H1 (cell line): ENCODE measurements around the gene SEMA3D. TPM values are rescaled to one million over a fixed set of nuclear protein-coding genes. Genes with fewer than 3 reads are reported as not detected.

Experiments used
- CTCF ChIA-PET: fragments of 300-600 bp; sonication (Branson Sonifier 250); formaldehyde crosslinking; loops from one replicate; lab custom pipeline; 2021; ENCODE audit not compliant: partially characterized antibody; lab: Charles Lee
- POLR2A ChIA-PET: fragments of 300-600 bp; sonication (Branson Sonifier 250); formaldehyde crosslinking; loops from one replicate; lab custom pipeline; 2021; ENCODE audit warnings: inconsistent platforms; ENCODE audit not compliant: partially characterized antibody; lab: Charles Lee
- DNase-seq, 2 experiments: peaks; one replicate each; pipeline versions ENCODE4 v3.0.0 to v3.0.0-alpha.2; 2010 to 2022; ENCODE audit warnings: low spot score in 2 of 2, low read depth in 1 of 2, mixed read lengths in 1 of 2
- FAIRE-seq: peaks from 2 replicates; lab custom pipeline; 2011; peaks lifted over from hg19 to GRCh38; lab: Jason Lieb, UNC
- H2AFZ ChIP-seq: 2 replicates; pipeline ENCODE4 v1.8.1; 2012; ENCODE audit warnings: low read length, inconsistent platforms
- H2AK5ac ChIP-seq: 2 replicates; pipeline ENCODE4 v1.6.1; 2013; ENCODE audit warnings: low read depth, low read length
- H2BK120ac ChIP-seq: replicated peaks from 2 replicates; pipeline ENCODE3; 2013; ENCODE audit warnings: low read depth, low read length, inconsistent platforms
- H2BK12ac ChIP-seq: 2 replicates; pipeline ENCODE4 v1.6.1; 2013; ENCODE audit warnings: low read depth, low read length
- H2BK15ac ChIP-seq: 2 replicates; pipeline ENCODE4 v1.6.1; 2013; ENCODE audit warnings: low read length
- H2BK20ac ChIP-seq: 2 replicates; pipeline ENCODE4 v1.6.1; 2013; ENCODE audit warnings: low read length
- H2BK5ac ChIP-seq: 2 replicates; pipeline ENCODE4 v1.6.1; 2013; ENCODE audit warnings: low read depth, low read length
- H3K14ac ChIP-seq: 2 replicates; pipeline ENCODE4 v1.6.1; 2013; ENCODE audit warnings: inconsistent platforms; ENCODE audit not compliant: insufficient read length
- H3K18ac ChIP-seq: 2 replicates; pipeline ENCODE4 v1.6.1; 2013; ENCODE audit warnings: low read length; ENCODE audit errors: extremely low read depth
- H3K23ac ChIP-seq: 2 replicates; pipeline ENCODE4 v1.6.1; 2013; ENCODE audit warnings: inconsistent platforms; ENCODE audit not compliant: insufficient read length
- H3K23me2 ChIP-seq: 2 replicates; pipeline ENCODE4 v1.6.1; 2013; ENCODE audit warnings: low read depth, low read length
- H3K27ac ChIP-seq: 2 replicates; pipeline ENCODE4 v1.6.1; 2011; ENCODE audit warnings: low read depth, low read length, inconsistent platforms
- H3K27me3 ChIP-seq, 4 experiments: replicated peaks in 1 of 4; 1 replicate in 1 of 4; 2 replicates in 3 of 4; pipeline versions ENCODE4 v1.6.1 to v1.8.1; 2011 to 2013; ENCODE audit warnings: low read length in 3 of 4, mild to moderate bottlenecking in 3 of 4, inconsistent platforms in 2 of 4, mixed read lengths in 2 of 4, moderate library complexity in 1 of 4; ENCODE audit not compliant: control insufficient read depth in 3 of 4, insufficient read depth in 3 of 4; ENCODE audit errors: extremely low read depth in 1 of 4
- H3K36me3 ChIP-seq, 4 experiments: 2 replicates each; pipeline versions ENCODE4 v1.6.1 to v1.8.1; 2011 to 2013; ENCODE audit warnings: mild to moderate bottlenecking in 4 of 4, low read length in 3 of 4, moderate library complexity in 2 of 4, control low read depth in 1 of 4, inconsistent platforms in 1 of 4; ENCODE audit not compliant: insufficient read depth in 4 of 4, control insufficient read depth in 2 of 4
- H3K4ac ChIP-seq: replicated peaks from 2 replicates; pipeline ENCODE3; 2013; ENCODE audit warnings: low read length, low read depth, mixed read lengths, inconsistent platforms; ENCODE audit not compliant: insufficient read length
- H3K4me1 ChIP-seq, 4 experiments: replicated peaks in 1 of 4; 1 replicate in 1 of 4; 2 replicates in 3 of 4; pipeline versions ENCODE4 v1.6.1 to v1.8.1; 2011 to 2013; ENCODE audit warnings: low read length in 3 of 4, inconsistent platforms in 2 of 4, mixed read lengths in 1 of 4; ENCODE audit not compliant: insufficient read depth in 4 of 4, control insufficient read depth in 3 of 4
- H3K4me2 ChIP-seq, 2 experiments: 2 replicates each; pipeline versions ENCODE4 v1.6.1 to v1.8.1; 2011 to 2013; ENCODE audit warnings: low read depth in 2 of 2, low read length in 2 of 2, control low read depth in 1 of 2, inconsistent platforms in 1 of 2, mild to moderate bottlenecking in 1 of 2; ENCODE audit not compliant: insufficient read depth in 1 of 2
- H3K4me3 ChIP-seq, 4 experiments: fragments of 200-600, 300-600 bp in 1 of 4; sonication (generic), shearing (Covaris generic), sonication (Bioruptor Twin) in 1 of 4; 2 replicates each; pipeline versions ENCODE4 v1.5.1 to v1.8.1; 2011 to 2016; ENCODE audit warnings: low read length in 4 of 4, low read depth in 3 of 4, control low read depth in 2 of 4, inconsistent platforms in 2 of 4, mild to moderate bottlenecking in 2 of 4, mixed read lengths in 1 of 4, moderate library complexity in 1 of 4; ENCODE audit not compliant: insufficient read depth in 2 of 4; ENCODE audit errors: extremely low read depth in 1 of 4
- H3K56ac ChIP-seq: replicated peaks from 2 replicates; pipeline ENCODE3; 2013; ENCODE audit warnings: low read depth, mild to moderate bottlenecking, mixed read lengths, low read length, inconsistent platforms; ENCODE audit not compliant: insufficient read length
- H3K79me1 ChIP-seq: 2 replicates; pipeline ENCODE4 v1.6.1; 2013; ENCODE audit warnings: low read depth, low read length, control low read depth
- H3K79me2 ChIP-seq, 2 experiments: 2 replicates each; pipeline versions ENCODE4 v1.6.1 to v1.8.1; 2012 to 2013; ENCODE audit warnings: low read length in 2 of 2, mild to moderate bottlenecking in 2 of 2, inconsistent platforms in 1 of 2; ENCODE audit not compliant: insufficient read depth in 2 of 2, control insufficient read depth in 1 of 2
- H3K9ac ChIP-seq, 4 experiments: replicated peaks in 1 of 4; 1 replicate in 1 of 4; 2 replicates in 3 of 4; pipeline versions ENCODE4 v1.6.1 to v1.8.1; 2011 to 2013; ENCODE audit warnings: low read depth in 3 of 4, low read length in 3 of 4, control low read depth in 2 of 4, mild to moderate bottlenecking in 2 of 4, moderate library complexity in 2 of 4, inconsistent platforms in 1 of 4; ENCODE audit errors: extremely low read depth in 1 of 4
- H3K9me3 ChIP-seq, 2 experiments: 2 replicates each; pipeline versions ENCODE4 v1.6.1 to v1.8.1; 2012 to 2013; ENCODE audit warnings: mild to moderate bottlenecking in 2 of 2, moderate library complexity in 2 of 2, control low read depth in 1 of 2, inconsistent platforms in 1 of 2, low read depth in 1 of 2, low read length in 1 of 2, mixed read lengths in 1 of 2; ENCODE audit not compliant: insufficient read depth in 2 of 2
- H4K20me1 ChIP-seq, 2 experiments: replicated peaks in 1 of 2; 2 replicates each; pipeline versions ENCODE3 to v1.8.1; 2011 to 2013; ENCODE audit warnings: inconsistent platforms in 2 of 2, low read length in 2 of 2, mild to moderate bottlenecking in 1 of 2; ENCODE audit not compliant: insufficient read depth in 2 of 2, control insufficient read depth in 1 of 2
- H4K5ac ChIP-seq: 2 replicates; pipeline ENCODE4 v1.6.1; 2013; ENCODE audit warnings: low read length, low read depth, mixed read lengths, inconsistent platforms; ENCODE audit not compliant: insufficient read length
- H4K8ac ChIP-seq: 2 replicates; pipeline ENCODE4 v1.8.0; 2013; ENCODE audit warnings: mild to moderate bottlenecking, moderate library complexity, low read length, inconsistent platforms; ENCODE audit not compliant: insufficient read depth; ENCODE audit errors: extremely low read depth
- H4K91ac ChIP-seq: replicated peaks from 2 replicates; pipeline ENCODE3; 2013; ENCODE audit warnings: low read length, mixed read lengths, inconsistent platforms; ENCODE audit not compliant: insufficient read length
- CBX5 ChIP-seq: fragments of 300-800, 300-1000 bp; sonication (generic); IDR thresholded peaks from 2 replicates; pipeline ENCODE4 v1.7.1; 2016; ENCODE audit warnings: antibody characterized with exemption, low read length, low read depth
- CHD2 ChIP-seq: IDR thresholded peaks from 2 replicates; pipeline ENCODE4 v1.6.1; 2012; ENCODE audit warnings: low read length, improper control_type of control experiment
- CTBP2 ChIP-seq: IDR thresholded peaks from 2 replicates; pipeline ENCODE4 v1.7.0; 2011; ENCODE audit warnings: borderline replicate concordance, mild to moderate bottlenecking, moderate library complexity, mixed read lengths, low read length; ENCODE audit not compliant: insufficient read depth, insufficient read length
- EZH2 ChIP-seq: fragments of 200-600 bp; sonication (generic); IDR thresholded peaks from 2 replicates; pipeline ENCODE4 v1.7.1; 2012; ENCODE audit warnings: low read depth, mild to moderate bottlenecking, moderate library complexity, low read length, inconsistent platforms; ENCODE audit not compliant: severe bottlenecking
- WGBS, 2 experiments: shearing (Covaris generic) in 1 of 2; methylation state at CpG; one replicate each; pipeline versions ENCODE4 v1.1.6 to v1.1.7; 2013 to 2015; ENCODE audit warnings: low lambda C conversion rate in 2 of 2, mixed read lengths in 2 of 2, inconsistent platforms in 1 of 2, low coverage in 1 of 2, missing lambda C conversion rate in 1 of 2; ENCODE audit not compliant: insufficient replicate concordance in 2 of 2, insufficient coverage in 1 of 2, insufficient read length in 1 of 2; ENCODE audit errors: extremely low coverage in 1 of 2, missing lambda C conversion rate in 1 of 2; 5-methylcytosine and 5-hydroxymethylcytosine counted together
- polyA plus RNA-seq, 7 experiments: library from polyadenylated mRNA; depleted of rRNA in 3 of 7; stranded (reverse) in 5 of 7; unstranded in 2 of 7; fragments of >200 nt in 5 of 7; fragments of 200-250 nt in 2 of 7; gene quantifications; 1 replicate in 5 of 7; 2 replicates in 1 of 7; 4 replicates in 1 of 7; pipeline versions ENCODE4 v1.2.1 to v1.2.3, GENCODE V29; 2011 to 2013; ENCODE audit warnings: missing spikeins in 2 of 7, mixed read lengths in 2 of 7
- total RNA-seq: library from RNA; stranded (reverse); fragmentation: NEBNext Ultra II Directional; extraction: Animal tissue kit (Norgen Biotek cat#: 25700); gene quantifications from 2 replicates; pipeline ENCODE4 v1.2.1, GENCODE V29; 2021

Gene SEMA3D
- total and polyA plus RNA-seq, 2 of the 8 experiments (the other 6 are each of a cell fraction or from before 2014, with no cell fraction given) = 1.6 to 3.5 TPM

GRCh38 chr7:85213500-85213899, 26.6 kb upstream of the SEMA3D start:
- POLR2A ChIA-PET = no interaction called here
- no peaks in the 10 kb centered on the region for H3K9me3 ChIP-seq
- H3K23ac ChIP-seq = no peak overlapping the region
- no peak for FAIRE-seq
- no peak overlapping the region for H2BK120ac ChIP-seq
- no peaks in the 10 kb centered on the region for H3K23me2 ChIP-seq
- H2AFZ ChIP-seq = no peak overlapping the region
- no peak overlapping the region for H2BK20ac ChIP-seq
- H2BK12ac ChIP-seq = no peak overlapping the region
- H3K4ac ChIP-seq = no peak overlapping the region
- H4K20me1 ChIP-seq = no peaks in the 10 kb centered on the region
- H3K18ac ChIP-seq = no peak overlapping the region
- no peaks in the 10 kb centered on the region for H3K79me2 ChIP-seq
- WGBS, 2 experiments = 93% methylated on average over 1 of the region's 1 CpG; no CpG with 5 or more reads in 1 of the 2 experiments
- H3K4me1 ChIP-seq = no peaks in the 10 kb centered on the region
- H2BK5ac ChIP-seq = no peak overlapping the region
- no peak overlapping the region for H3K14ac ChIP-seq
- no peak overlapping the region for H2AK5ac ChIP-seq
- no peak overlapping the region for H2BK15ac ChIP-seq
- no peak overlapping the region for H3K4me3 ChIP-seq
- no peaks in the 10 kb centered on the region for H3K27me3 ChIP-seq
- H3K79me1 ChIP-seq = no peaks in the 10 kb centered on the region
- no peak for DNase-seq
- no peaks in the 10 kb centered on the region for H3K36me3 ChIP-seq
- no peak overlapping the region for H3K56ac ChIP-seq
- H3K9ac ChIP-seq = no peak overlapping the region
- no peak overlapping the region for H4K5ac ChIP-seq
- no peak overlapping the region for H3K4me2 ChIP-seq
- no peak overlapping the region for H3K27ac ChIP-seq
- no peak overlapping the region for H4K8ac ChIP-seq
- TF ChIP-seq CHD2 (no peak), EZH2 (no peak), CBX5 (no peak), CTBP2 (no peak)
- H4K91ac ChIP-seq = no peak overlapping the region
- CTCF ChIA-PET = interaction anchor here (1.0 kb wide), 1 partner anchor 200 kb away, joined by 3 read pairs; no protein-coding TSS in a partner anchor
